ENCODE results near the gene GRIN1. TPM values are rescaled to one million over a fixed set of nuclear protein-coding genes. Genes with fewer than 3 reads are reported as not detected.

Gene GRIN1
- polyA plus RNA-seq, 1 donor = 2.6 TPM

DNA sequence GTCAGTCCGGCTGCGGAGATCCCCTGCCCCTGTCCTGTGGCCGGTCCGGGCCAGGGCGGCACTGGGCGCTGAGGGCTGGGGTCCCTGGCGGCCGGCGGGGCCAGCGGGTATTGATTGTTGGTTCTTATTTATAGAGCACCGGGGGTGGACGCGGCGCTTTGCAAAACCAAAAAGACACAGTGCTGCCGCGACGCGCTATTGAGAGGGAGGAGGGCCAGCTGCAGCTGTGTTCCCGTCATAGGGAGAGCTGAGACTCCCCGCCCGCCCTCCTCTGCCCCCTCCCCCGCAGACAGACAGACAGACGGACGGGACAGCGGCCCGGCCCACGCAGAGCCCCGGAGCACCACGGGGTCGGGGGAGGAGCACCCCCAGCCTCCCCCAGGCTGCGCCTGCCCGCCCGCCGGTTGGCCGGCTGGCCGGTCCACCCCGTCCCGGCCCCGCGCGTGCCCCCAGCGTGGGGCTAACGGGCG is 28.4 kb downstream of the GRIN1 start:
- WGBS (ENCODE audit: insufficient coverage, low lambda C conversion rate) = no CpG with 5 or more reads among the region's 44 CpGs
- peaks cover 20% of the 10 kb centered on the region for H3K9me3 ChIP-seq (ENCODE audit: control insufficient read depth, low read depth, low read length)
- DNase-seq = no peak
- no peak overlapping the region for H3K4me3 ChIP-seq (ENCODE audit: low read length)
- H3K4me1 ChIP-seq (ENCODE audit: control insufficient read depth, insufficient read depth, low read length) = peaks cover 12% of the 10 kb centered on the region
- H3K27me3 ChIP-seq (ENCODE audit: control insufficient read depth, insufficient read depth, low read length) = peaks cover 90% of the 10 kb centered on the region
- no peaks in the 10 kb centered on the region for H3K36me3 ChIP-seq (ENCODE audit: control insufficient read depth, insufficient read depth, low read length)
- H3K27ac ChIP-seq (ENCODE audit: low read length) = no peak overlapping the region

DNA sequence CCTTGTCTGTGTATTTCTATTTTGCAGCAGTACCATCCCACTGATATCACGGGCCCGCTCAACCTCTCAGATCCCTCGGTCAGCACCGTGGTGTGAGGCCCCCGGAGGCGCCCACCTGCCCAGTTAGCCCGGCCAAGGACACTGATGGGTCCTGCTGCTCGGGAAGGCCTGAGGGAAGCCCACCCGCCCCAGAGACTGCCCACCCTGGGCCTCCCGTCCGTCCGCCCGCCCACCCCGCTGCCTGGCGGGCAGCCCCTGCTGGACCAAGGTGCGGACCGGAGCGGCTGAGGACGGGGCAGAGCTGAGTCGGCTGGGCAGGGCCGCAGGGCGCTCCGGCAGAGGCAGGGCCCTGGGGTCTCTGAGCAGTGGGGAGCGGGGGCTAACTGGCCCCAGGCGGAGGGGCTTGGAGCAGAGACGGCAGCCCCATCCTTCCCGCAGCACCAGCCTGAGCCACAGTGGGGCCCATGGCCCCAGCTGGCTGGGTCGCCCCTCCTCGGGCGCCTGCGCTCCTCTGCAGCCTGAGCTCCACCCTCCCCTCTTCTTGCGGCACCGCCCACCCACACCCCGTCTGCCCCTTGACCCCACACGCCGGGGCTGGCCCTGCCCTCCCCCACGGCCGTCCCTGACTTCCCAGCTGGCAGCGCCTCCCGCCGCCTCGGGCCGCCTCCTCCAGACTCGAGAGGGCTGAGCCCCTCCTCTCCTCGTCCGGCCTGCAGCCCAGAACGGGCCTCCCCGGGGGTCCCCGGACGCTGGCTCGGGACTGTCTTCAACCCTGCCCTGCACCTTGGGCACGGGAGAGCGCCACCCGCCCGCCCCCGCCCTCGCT is 29.0 kb downstream of the GRIN1 start:
- Histone ChIP-seq H3K4me3 (ENCODE audit: low read length) (no peak overlapping the region), H3K27me3 (ENCODE audit: control insufficient read depth, insufficient read depth, low read length) (peaks cover 89% of the 10 kb centered on the region), H3K4me1 (ENCODE audit: control insufficient read depth, insufficient read depth, low read length) (peaks cover 9% of the 10 kb centered on the region), H3K36me3 (ENCODE audit: control insufficient read depth, insufficient read depth, low read length) (no peaks in the 10 kb centered on the region), H3K27ac (ENCODE audit: low read length) (no peak overlapping the region), H3K9me3 (ENCODE audit: control insufficient read depth, low read depth, low read length) (peaks cover 20% of the 10 kb centered on the region)
- no CpG with 5 or more reads among the region's 57 CpGs for WGBS (ENCODE audit: insufficient coverage, low lambda C conversion rate)
- peak; percentile 50 to 73 for DNase-seq

DNA sequence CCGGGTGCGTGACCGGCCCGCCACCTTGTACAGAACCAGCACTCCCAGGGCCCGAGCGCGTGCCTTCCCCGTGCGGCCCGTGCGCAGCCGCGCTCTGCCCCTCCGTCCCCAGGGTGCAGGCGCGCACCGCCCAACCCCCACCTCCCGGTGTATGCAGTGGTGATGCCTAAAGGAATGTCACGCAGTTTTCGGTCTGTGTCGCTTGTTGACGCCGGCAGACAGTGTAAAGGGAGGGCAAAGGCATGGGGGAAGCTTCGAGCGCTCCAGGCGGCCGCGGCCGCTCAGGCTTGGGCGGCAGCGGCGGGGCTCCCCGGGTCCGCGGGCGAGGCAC is 29.6 kb downstream of the GRIN1 start:
- no peak overlapping the region for H3K4me3 ChIP-seq (ENCODE audit: low read length)
- no peaks in the 10 kb centered on the region for H3K36me3 ChIP-seq (ENCODE audit: control insufficient read depth, insufficient read depth, low read length)
- H3K27me3 ChIP-seq (ENCODE audit: control insufficient read depth, insufficient read depth, low read length) = peaks cover 89% of the 10 kb centered on the region
- H3K4me1 ChIP-seq (ENCODE audit: control insufficient read depth, insufficient read depth, low read length) = peaks cover 6% of the 10 kb centered on the region
- peak in 1 of 2 donors; percentile 35 for DNase-seq
- peaks cover 19% of the 10 kb centered on the region for H3K9me3 ChIP-seq (ENCODE audit: control insufficient read depth, low read depth, low read length)
- WGBS (ENCODE audit: insufficient coverage, low lambda C conversion rate) = no CpG with 5 or more reads among the region's 36 CpGs
- H3K27ac ChIP-seq (ENCODE audit: low read length) = no peak overlapping the region

GRCh38 chr9:137168904-137169856 is 30.2 kb downstream of the GRIN1 start:
- Histone ChIP-seq H3K27me3 (ENCODE audit: control insufficient read depth, insufficient read depth, low read length) (peaks cover 86% of the 10 kb centered on the region), H3K36me3 (ENCODE audit: control insufficient read depth, insufficient read depth, low read length) (no peaks in the 10 kb centered on the region), H3K4me3 (ENCODE audit: low read length) (peak overlapping the region; percentile 21), H3K9me3 (ENCODE audit: control insufficient read depth, low read depth, low read length) (peaks cover 15% of the 10 kb centered on the region), H3K4me1 (ENCODE audit: control insufficient read depth, insufficient read depth, low read length) (peaks cover 6% of the 10 kb centered on the region), H3K27ac (ENCODE audit: low read length) (no peak overlapping the region)
- no CpG with 5 or more reads among the region's 124 CpGs for WGBS (ENCODE audit: insufficient coverage, low lambda C conversion rate)
- DNase-seq = peak in 1 of 2 donors; percentile 66

- DNase-seq = peak in 1 of 2 donors; percentile 32
- Histone ChIP-seq H3K36me3 (ENCODE audit: control insufficient read depth, insufficient read depth, low read length) (no peaks in the 10 kb centered on the region), H3K4me1 (ENCODE audit: control insufficient read depth, insufficient read depth, low read length) (peaks cover 6% of the 10 kb centered on the region), H3K4me3 (ENCODE audit: low read length) (peak within 1 kb of the TSS; percentile 21), H3K27ac (ENCODE audit: low read length) (no peak within 1 kb of the TSS), H3K27me3 (ENCODE audit: control insufficient read depth, insufficient read depth, low read length) (peaks cover 83% of the 10 kb centered on the region), H3K9me3 (ENCODE audit: control insufficient read depth, low read depth, low read length) (peaks cover 10% of the 10 kb centered on the region)
- WGBS (ENCODE audit: insufficient coverage, low lambda C conversion rate) = no CpG with 5 or more reads among the region's 41 CpGs
Measured at GRCh38 chr9:137169896-137170358, 31.0 kb downstream of the GRIN1 start, which contains the start of gene LRRC26. TSS of gene LRRC26 (minus strand) at chr9:137170051. CDS start at chr9:137169943, 108 bp downstream.

DNA sequence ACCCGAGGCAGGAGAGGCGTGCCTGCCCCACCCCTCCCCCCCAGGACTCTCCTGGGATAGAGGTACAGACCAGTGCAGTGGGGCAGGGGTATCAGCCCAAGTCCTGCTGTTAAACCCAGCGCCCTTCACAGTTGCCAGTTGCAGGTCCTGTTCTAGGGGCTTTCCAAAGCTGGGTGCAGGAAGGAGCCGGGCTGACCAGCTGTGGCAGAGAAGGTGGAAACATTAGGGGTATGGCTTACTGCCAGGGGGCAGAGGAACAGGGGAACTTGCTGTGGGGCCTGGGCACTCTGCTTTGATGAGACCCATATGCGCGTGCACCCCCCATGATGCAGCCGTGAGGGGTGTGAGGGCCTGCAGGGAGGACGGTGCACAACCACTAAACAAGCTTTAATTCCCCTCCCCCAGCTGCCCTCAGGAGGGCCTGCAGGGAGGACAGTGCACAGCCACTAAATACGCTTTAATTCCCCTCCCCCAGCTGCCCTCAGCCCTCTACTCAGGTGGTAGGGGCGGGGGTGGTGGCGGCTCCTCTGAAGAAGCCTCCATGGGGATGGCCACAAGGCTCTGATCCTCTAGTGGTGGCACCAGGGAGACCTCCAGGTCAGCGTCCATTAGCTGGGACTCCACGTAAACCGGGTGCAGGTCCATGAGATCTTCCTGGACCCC is 31.7 kb downstream of the GRIN1 start:
- Histone ChIP-seq H3K4me3 (ENCODE audit: low read length) (no peak overlapping the region), H3K9me3 (ENCODE audit: control insufficient read depth, low read depth, low read length) (peaks cover 13% of the 10 kb centered on the region), H3K27ac (ENCODE audit: low read length) (no peak overlapping the region), H3K36me3 (ENCODE audit: control insufficient read depth, insufficient read depth, low read length) (no peaks in the 10 kb centered on the region), H3K4me1 (ENCODE audit: control insufficient read depth, insufficient read depth, low read length) (peaks cover 12% of the 10 kb centered on the region), H3K27me3 (ENCODE audit: control insufficient read depth, insufficient read depth, low read length) (peaks cover 80% of the 10 kb centered on the region)
- DNase-seq = no peak
- WGBS (ENCODE audit: insufficient coverage, low lambda C conversion rate) = no CpG with 5 or more reads among the region's 14 CpGs

DNA sequence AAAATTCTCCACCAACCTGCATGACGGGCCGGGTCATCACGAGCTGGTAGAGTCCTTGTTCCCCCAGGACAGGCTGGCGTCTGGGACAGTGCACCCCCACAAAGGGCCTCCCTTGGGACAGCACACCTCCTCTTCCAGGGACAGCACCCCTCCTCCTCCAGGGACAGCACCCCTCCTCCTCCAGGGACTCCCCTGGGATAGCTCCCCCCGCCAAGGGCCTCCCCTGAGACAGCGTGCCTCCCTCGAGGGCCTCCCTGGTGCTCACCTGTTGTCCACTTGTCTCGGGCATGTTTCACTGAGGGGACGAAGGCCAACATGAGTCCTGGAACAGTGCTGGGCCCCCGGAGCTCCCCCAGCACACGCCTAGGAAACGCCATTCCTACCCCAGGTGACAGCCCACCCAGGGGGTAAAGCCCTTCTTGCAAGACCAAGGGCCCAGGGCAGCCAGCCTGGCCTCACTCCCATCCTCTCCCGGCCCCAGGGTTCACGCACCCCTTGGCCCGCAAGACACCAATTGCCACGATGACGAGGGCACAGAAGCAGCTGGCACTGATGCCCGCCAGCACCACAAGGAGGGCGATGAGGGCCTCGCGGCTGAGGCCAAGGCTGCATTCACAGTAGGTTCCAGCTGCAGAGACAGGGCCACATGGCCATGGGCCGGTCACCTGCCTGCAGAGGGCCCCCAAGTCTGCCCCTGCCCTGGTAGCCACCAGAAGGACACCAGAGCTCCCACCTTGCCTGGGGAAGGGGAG is 32.4 kb downstream of the GRIN1 start:
- DNase-seq = no peak
- WGBS (ENCODE audit: insufficient coverage, low lambda C conversion rate) = no CpG with 5 or more reads among the region's 22 CpGs
- peaks cover 11% of the 10 kb centered on the region for H3K9me3 ChIP-seq (ENCODE audit: control insufficient read depth, low read depth, low read length)
- H3K4me3 ChIP-seq (ENCODE audit: low read length) = no peak overlapping the region
- peaks cover 73% of the 10 kb centered on the region for H3K27me3 ChIP-seq (ENCODE audit: control insufficient read depth, insufficient read depth, low read length)
- no peak overlapping the region for H3K27ac ChIP-seq (ENCODE audit: low read length)
- peaks cover 12% of the 10 kb centered on the region for H3K4me1 ChIP-seq (ENCODE audit: control insufficient read depth, insufficient read depth, low read length)
- no peaks in the 10 kb centered on the region for H3K36me3 ChIP-seq (ENCODE audit: control insufficient read depth, insufficient read depth, low read length)

- peaks cover 54% of the 10 kb centered on the region for H3K27me3 ChIP-seq (ENCODE audit: control insufficient read depth, insufficient read depth, low read length)
- peaks cover 4% of the 10 kb centered on the region for H3K36me3 ChIP-seq (ENCODE audit: control insufficient read depth, insufficient read depth, low read length)
- no peak overlapping the region for H3K4me3 ChIP-seq (ENCODE audit: low read length)
- H3K27ac ChIP-seq (ENCODE audit: low read length) = no peak overlapping the region
- H3K9me3 ChIP-seq (ENCODE audit: control insufficient read depth, low read depth, low read length) = peaks cover 11% of the 10 kb centered on the region
- H3K4me1 ChIP-seq (ENCODE audit: control insufficient read depth, insufficient read depth, low read length) = peaks cover 9% of the 10 kb centered on the region
- no peak for DNase-seq
- no CpG with 5 or more reads among the region's 21 CpGs for WGBS (ENCODE audit: insufficient coverage, low lambda C conversion rate)
Measured at GRCh38 chr9:137172901-137173795, 34.2 kb downstream of the GRIN1 start.
